SJSA1 (cell line): Measurements from ENCODE around the gene VN1R5. TPM values are rescaled to one million over a fixed set of nuclear protein-coding genes. Genes with fewer than 3 reads are reported as not detected.

Experiments
- DNase-seq, 2 experiments: peaks; one replicate each; pipeline ENCODE4 v3.0.0-alpha.2; 2015 to 2020; ENCODE audit warnings: low spot score in 2 of 2, low read depth in 1 of 2
- H3K27ac ChIP-seq: fragments of 250-450 bp; sonication (Bioruptor Pico); 2 replicates; pipeline ENCODE4 v1.5.1; 2020; ENCODE audit warnings: mild to moderate bottlenecking, moderate library complexity
- H3K27me3 ChIP-seq: fragments of 250-450 bp; sonication (Bioruptor Pico); replicated peaks from 2 replicates; pipeline ENCODE4 v1.5.1; 2020; ENCODE audit warnings: mild to moderate bottlenecking, moderate library complexity
- H3K36me3 ChIP-seq: fragments of 250-450 bp; sonication (Bioruptor Pico); 2 replicates; pipeline ENCODE4 v1.5.1; 2020; ENCODE audit warnings: mild to moderate bottlenecking
- H3K4me1 ChIP-seq: fragments of 250-450 bp; sonication (Bioruptor Pico); replicated peaks from 2 replicates; pipeline ENCODE4 v1.6.1; 2021; ENCODE audit warnings: mild to moderate bottlenecking
- H3K4me3 ChIP-seq: fragments of 250-450 bp; sonication (Bioruptor Pico); 2 replicates; pipeline ENCODE4 v1.5.1; 2020; ENCODE audit warnings: mild to moderate bottlenecking
- H3K9me3 ChIP-seq: fragments of 250-450 bp; sonication (Bioruptor Pico); replicated peaks from 2 replicates; pipeline ENCODE4 v1.5.1; 2020; ENCODE audit warnings: mild to moderate bottlenecking
- total RNA-seq: library from RNA; depleted of rRNA; stranded (reverse); fragments of >200 nt; shearing (Covaris generic); gene quantifications from 2 replicates; pipeline ENCODE4 v1.2.3, GENCODE V29; 2014; rRNA removed

The VN1R5 gene
- total RNA-seq, 1 experiment from 2014 or later = not detected

- no peaks in the 10 kb centered on the region for H3K9me3 ChIP-seq
- DNase-seq = no peak
- no peak overlapping the region for H3K4me3 ChIP-seq
- no peak overlapping the region for H3K27ac ChIP-seq
- H3K4me1 ChIP-seq = no peaks in the 10 kb centered on the region
- H3K36me3 ChIP-seq = peaks cover 48% of the 10 kb centered on the region
- no peaks in the 10 kb centered on the region for H3K27me3 ChIP-seq
Observed at GRCh38 chr1:247299723-247300381, 44.0 kb downstream of the VN1R5 start.

- H3K36me3 ChIP-seq = peaks cover 54% of the 10 kb centered on the region
- H3K27ac ChIP-seq = no peak overlapping the region
- no peaks in the 10 kb centered on the region for H3K9me3 ChIP-seq
- no peaks in the 10 kb centered on the region for H3K27me3 ChIP-seq
- H3K4me1 ChIP-seq = no peaks in the 10 kb centered on the region
- no peak overlapping the region for H3K4me3 ChIP-seq
- DNase-seq = no peak
Observed at GRCh38 chr1:247300491-247301175, 44.8 kb downstream of the VN1R5 start.

- no peak overlapping the region for H3K27ac ChIP-seq
- DNase-seq = no peak
- H3K27me3 ChIP-seq = no peaks in the 10 kb centered on the region
- no peak overlapping the region for H3K4me3 ChIP-seq
- peaks cover 58% of the 10 kb centered on the region for H3K36me3 ChIP-seq
- H3K4me1 ChIP-seq = no peaks in the 10 kb centered on the region
- H3K9me3 ChIP-seq = no peaks in the 10 kb centered on the region
Observed at GRCh38 chr1:247301176-247301540, 45.3 kb downstream of the VN1R5 start.

- Histone ChIP-seq H3K4me3 (no peak overlapping the region), H3K4me1 (no peaks in the 10 kb centered on the region), H3K27ac (no peak overlapping the region), H3K36me3 (peaks cover 77% of the 10 kb centered on the region), H3K9me3 (no peaks in the 10 kb centered on the region), H3K27me3 (no peaks in the 10 kb centered on the region)
- no peak for DNase-seq
Observed at GRCh38 chr1:247303216-247303615, 47.3 kb downstream of the VN1R5 start.

GRCh38 chr1:247304031-247304430 lies 48.2 kb downstream of the VN1R5 start:
- Histone ChIP-seq H3K36me3 (peaks cover 82% of the 10 kb centered on the region), H3K27ac (no peak overlapping the region), H3K4me1 (no peaks in the 10 kb centered on the region), H3K27me3 (no peaks in the 10 kb centered on the region), H3K9me3 (no peaks in the 10 kb centered on the region), H3K4me3 (no peak overlapping the region)
- no peak for DNase-seq

Other genes starting within 250 kb of the VN1R5 start
- 3.0 and 10.4 TPM in 2 replicates for gene ZNF695, start 248.0 kb upstream of the VN1R5 start, total RNA-seq
- gene ZNF670, start 177.3 kb upstream of the VN1R5 start, total RNA-seq = 3.1 and 5.2 TPM in 2 replicates
- gene ZNF669, start 151.7 kb upstream of the VN1R5 start, total RNA-seq = 18.6 and 32.6 TPM in 2 replicates
- 17.7 and 28.5 TPM in 2 replicates for gene ZNF124, start 84.1 kb upstream of the VN1R5 start, total RNA-seq
- gene ZNF496, start 75.8 kb downstream of the VN1R5 start, total RNA-seq = 23.8 and 44.0 TPM in 2 replicates
- 0.16 and 0.37 TPM in 2 replicates for gene NLRP3, start 160.1 kb downstream of the VN1R5 start, total RNA-seq
- gene OR2B11, start 202.0 kb downstream of the VN1R5 start, total RNA-seq = not detected in 2 replicates